Glutamatergic neuron (in vitro differentiated cells): ENCODE results near the gene SUN3. TPM values are rescaled to one million over a fixed set of nuclear protein-coding genes. Genes with fewer than 3 reads are reported as not detected.

Experiments
- DNase-seq: peaks from one replicate; pipeline ENCODE4 v3.0.0; 2022
- H3K27ac Mint-ChIP-seq: one replicate; pipeline ENCODE4 v1.8.0; 2020; ENCODE audit warnings: mild to moderate bottlenecking, mixed read lengths, inconsistent platforms; ENCODE audit not compliant: unreplicated experiment
- H3K27me3 Mint-ChIP-seq: one replicate; pipeline ENCODE4 v1.8.0; 2020; ENCODE audit warnings: mild to moderate bottlenecking, moderate library complexity, mixed read lengths, inconsistent platforms; ENCODE audit not compliant: unreplicated experiment
- H3K36me3 Mint-ChIP-seq: one replicate; pipeline ENCODE4 v1.8.0; 2020; ENCODE audit warnings: mild to moderate bottlenecking, mixed read lengths, inconsistent platforms; ENCODE audit not compliant: unreplicated experiment
- H3K4me1 Mint-ChIP-seq: one replicate; pipeline ENCODE4 v1.8.0; 2020; ENCODE audit warnings: mild to moderate bottlenecking, low read depth, mixed read lengths, inconsistent platforms; ENCODE audit not compliant: unreplicated experiment
- H3K4me3 Mint-ChIP-seq: one replicate; pipeline ENCODE4 v1.8.0; 2020; ENCODE audit warnings: mild to moderate bottlenecking, mixed read lengths, inconsistent platforms; ENCODE audit not compliant: unreplicated experiment
- H3K9me3 Mint-ChIP-seq: one replicate; pipeline ENCODE4 v1.8.0; 2020; ENCODE audit warnings: mild to moderate bottlenecking, moderate library complexity, mixed read lengths, inconsistent platforms; ENCODE audit not compliant: unreplicated experiment
- total RNA-seq: library from RNA; stranded (reverse); fragmentation: NEBNext Ultra II Directional; extraction: Animal tissue kit (Norgen Biotek cat#: 25700); gene quantifications from one replicate; pipeline ENCODE4 v1.2.1, GENCODE V29; 2021; ENCODE audit not compliant: unreplicated experiment
- TF ChIP-seq, protein P1 (sequence below): fragments of 200-600 bp; sonication (generic); IDR thresholded peaks from one replicate; pipeline ENCODE4 v1.5.0; 2021; ENCODE audit not compliant: partially characterized antibody, unreplicated experiment

SUN3 gene
- total RNA-seq, 1 donor from 2014 or later = not detected

DNA sequence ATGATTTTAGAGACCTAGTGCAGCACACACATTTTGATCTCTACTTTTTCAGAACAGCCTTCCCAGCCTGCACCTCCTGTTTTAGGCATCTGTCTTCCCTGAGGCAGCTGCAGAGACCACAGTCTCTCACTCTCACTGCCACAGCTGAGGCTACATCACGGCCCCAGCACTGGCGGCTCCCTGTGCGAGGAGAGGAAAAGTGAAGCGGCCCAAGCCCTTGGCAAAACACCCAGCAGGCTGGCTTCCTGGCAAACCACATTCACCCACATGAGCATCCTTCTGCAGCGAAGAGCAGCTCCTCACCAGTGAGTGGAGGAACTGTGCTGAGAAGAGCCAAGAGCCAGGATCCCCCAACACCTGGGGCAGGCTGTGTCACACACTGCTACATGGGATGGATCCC lies 63.5 kb downstream of the SUN3 start:
- TF ChIP-seq, protein P1, sequence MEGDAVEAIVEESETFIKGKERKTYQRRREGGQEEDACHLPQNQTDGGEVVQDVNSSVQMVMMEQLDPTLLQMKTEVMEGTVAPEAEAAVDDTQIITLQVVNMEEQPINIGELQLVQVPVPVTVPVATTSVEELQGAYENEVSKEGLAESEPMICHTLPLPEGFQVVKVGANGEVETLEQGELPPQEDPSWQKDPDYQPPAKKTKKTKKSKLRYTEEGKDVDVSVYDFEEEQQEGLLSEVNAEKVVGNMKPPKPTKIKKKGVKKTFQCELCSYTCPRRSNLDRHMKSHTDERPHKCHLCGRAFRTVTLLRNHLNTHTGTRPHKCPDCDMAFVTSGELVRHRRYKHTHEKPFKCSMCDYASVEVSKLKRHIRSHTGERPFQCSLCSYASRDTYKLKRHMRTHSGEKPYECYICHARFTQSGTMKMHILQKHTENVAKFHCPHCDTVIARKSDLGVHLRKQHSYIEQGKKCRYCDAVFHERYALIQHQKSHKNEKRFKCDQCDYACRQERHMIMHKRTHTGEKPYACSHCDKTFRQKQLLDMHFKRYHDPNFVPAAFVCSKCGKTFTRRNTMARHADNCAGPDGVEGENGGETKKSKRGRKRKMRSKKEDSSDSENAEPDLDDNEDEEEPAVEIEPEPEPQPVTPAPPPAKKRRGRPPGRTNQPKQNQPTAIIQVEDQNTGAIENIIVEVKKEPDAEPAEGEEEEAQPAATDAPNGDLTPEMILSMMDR = no peak
- no peak overlapping the region for H3K27ac Mint-ChIP-seq
- H3K4me1 Mint-ChIP-seq = peaks cover 15% of the 10 kb centered on the region
- H3K36me3 Mint-ChIP-seq = peaks cover 24% of the 10 kb centered on the region
- H3K27me3 Mint-ChIP-seq = peaks cover 3% of the 10 kb centered on the region
- H3K4me3 Mint-ChIP-seq = no peak overlapping the region
- H3K9me3 Mint-ChIP-seq = peaks cover 8% of the 10 kb centered on the region
- DNase-seq = no peak

DNA sequence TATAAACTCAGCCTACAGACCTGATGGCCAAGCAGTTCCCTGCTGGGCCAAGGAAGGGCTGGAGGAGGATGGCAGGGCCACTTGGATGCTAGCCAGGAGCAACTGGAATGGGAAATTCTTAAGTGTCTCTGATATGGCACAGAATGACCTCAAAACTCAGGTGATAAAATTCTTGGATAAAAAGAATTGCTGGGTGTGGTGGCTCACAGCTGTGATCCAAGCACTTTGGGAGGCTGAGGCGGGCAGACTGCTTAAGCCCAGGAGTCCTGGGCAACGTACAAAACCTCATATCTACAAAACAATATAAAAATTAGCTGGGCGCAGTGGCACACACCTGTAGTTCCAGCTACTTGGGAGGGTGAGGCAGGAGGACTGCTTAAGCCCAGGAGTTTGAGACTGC lies 66.6 kb downstream of the SUN3 start:
- H3K27ac Mint-ChIP-seq = no peak overlapping the region
- H3K27me3 Mint-ChIP-seq = peaks cover 3% of the 10 kb centered on the region
- H3K36me3 Mint-ChIP-seq = peaks cover 32% of the 10 kb centered on the region
- H3K4me1 Mint-ChIP-seq = no peaks in the 10 kb centered on the region
- peaks cover 9% of the 10 kb centered on the region for H3K9me3 Mint-ChIP-seq
- TF ChIP-seq, protein P1 = no peak
- DNase-seq = no peak
- no peak overlapping the region for H3K4me3 Mint-ChIP-seq

DNA sequence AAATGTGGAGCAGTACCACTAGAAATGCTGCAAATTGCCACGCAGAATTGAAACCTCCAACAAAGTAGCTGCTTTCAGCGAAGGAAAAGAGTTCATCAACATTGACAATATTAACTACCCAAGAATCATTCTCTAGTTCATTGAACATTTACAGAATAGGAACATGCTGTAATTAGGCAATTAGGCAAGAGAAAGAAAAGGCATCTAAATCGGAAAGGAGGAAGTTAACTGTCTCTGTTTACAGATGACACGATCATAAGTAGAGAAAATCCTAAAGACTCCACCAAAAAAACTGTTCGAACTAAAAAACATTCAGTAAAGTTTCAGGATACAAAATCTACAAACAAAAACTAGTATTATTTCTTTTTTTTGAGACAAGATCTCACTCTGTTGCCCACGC lies 71.8 kb downstream of the SUN3 start:
- TF ChIP-seq, protein P1 = no peak
- DNase-seq = no peak
- Mint-ChIP-seq H3K4me1 (no peaks in the 10 kb centered on the region), H3K9me3 (peaks cover 6% of the 10 kb centered on the region), H3K27ac (no peak overlapping the region), H3K36me3 (peaks cover 18% of the 10 kb centered on the region), H3K27me3 (peaks cover 1% of the 10 kb centered on the region), H3K4me3 (no peak overlapping the region)

DNA sequence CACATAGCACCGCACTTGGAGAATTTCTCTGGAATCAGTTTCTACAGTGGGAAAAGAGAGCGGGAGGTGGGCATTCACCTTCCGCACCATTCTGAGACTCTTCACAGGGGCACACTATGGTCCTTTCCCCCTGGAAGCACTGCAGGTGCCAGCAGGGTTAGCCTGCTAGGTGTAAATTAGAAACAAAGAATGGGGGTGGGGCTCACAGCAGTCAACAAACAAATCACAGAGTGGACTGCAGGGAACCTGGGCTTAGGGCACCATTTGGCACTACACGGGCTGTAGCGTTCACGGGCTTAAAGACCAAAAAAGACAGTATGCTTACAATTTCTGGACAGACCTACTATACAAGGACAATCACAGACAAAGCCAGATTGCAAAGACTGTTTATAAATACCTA lies 72.7 kb downstream of the SUN3 start:
- TF ChIP-seq, protein P1 = no peak
- H3K27me3 Mint-ChIP-seq = peaks cover 1% of the 10 kb centered on the region
- DNase-seq = no peak
- H3K4me1 Mint-ChIP-seq = no peaks in the 10 kb centered on the region
- peaks cover 6% of the 10 kb centered on the region for H3K9me3 Mint-ChIP-seq
- H3K4me3 Mint-ChIP-seq = no peak overlapping the region
- peaks cover 15% of the 10 kb centered on the region for H3K36me3 Mint-ChIP-seq
- H3K27ac Mint-ChIP-seq = no peak overlapping the region

DNA sequence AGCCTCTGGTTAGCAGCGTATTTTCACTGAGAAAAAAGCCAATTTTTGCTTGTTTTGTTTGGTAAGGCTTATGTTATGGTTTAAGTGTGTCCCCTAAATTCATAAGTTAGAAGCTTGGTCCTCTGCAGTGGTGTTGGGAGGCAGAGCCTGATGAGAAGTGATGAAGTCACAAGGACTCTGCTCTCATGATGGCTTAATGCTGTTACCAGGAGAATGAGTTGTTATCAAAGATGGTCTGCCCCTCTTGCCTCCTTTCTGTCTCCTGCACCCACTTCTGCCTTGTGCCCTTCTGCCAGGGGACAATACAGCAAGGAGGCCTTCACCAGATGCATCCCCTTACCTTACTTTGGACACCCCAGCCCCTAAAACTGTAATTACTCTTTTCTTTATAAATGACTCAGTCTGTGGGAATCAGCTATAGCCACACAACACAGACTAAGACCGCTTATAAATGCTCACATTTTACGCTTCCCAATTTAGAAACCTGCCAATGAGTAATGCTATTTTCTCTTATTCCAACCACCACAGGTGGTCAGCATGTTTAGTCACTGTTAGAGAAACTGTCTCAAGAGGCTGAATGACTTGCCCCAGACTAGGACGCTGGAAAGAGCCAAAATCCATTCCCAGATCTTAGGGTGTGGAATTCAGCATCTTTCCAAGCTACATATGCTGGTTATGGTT lies 74.5 kb downstream of the SUN3 start:
- Mint-ChIP-seq H3K4me1 (no peaks in the 10 kb centered on the region), H3K36me3 (peaks cover 8% of the 10 kb centered on the region), H3K27me3 (peaks cover 1% of the 10 kb centered on the region), H3K9me3 (peaks cover 6% of the 10 kb centered on the region), H3K4me3 (no peak overlapping the region), H3K27ac (no peak overlapping the region)
- no peak for DNase-seq
- TF ChIP-seq, protein P1 = no peak
